Fibroblast of lung (primary cell): ENCODE data around the gene KAT2A. TPM values are rescaled to one million over a fixed set of nuclear protein-coding genes. Genes with fewer than 3 reads are reported as not detected.

Experiments
- DNase-seq, 2 donors: peaks; one replicate each; pipeline versions ENCODE4 v3.0.0 to v3.0.0-alpha.2; 2010; ENCODE audit warnings: low read depth in 2 of 2
- H2AFZ ChIP-seq: 2 replicates; pipeline ENCODE4 v1.5.1; 2012; ENCODE audit warnings: low read length, control low read depth, inconsistent platforms
- H3K27ac ChIP-seq: 2 replicates; pipeline ENCODE4 v1.5.1; 2011; ENCODE audit warnings: low read length, control low read depth; ENCODE audit not compliant: insufficient read depth
- H3K27me3 ChIP-seq: 2 replicates; pipeline ENCODE4 v1.5.1; 2011; ENCODE audit warnings: mild to moderate bottlenecking, low read length; ENCODE audit not compliant: control insufficient read depth, insufficient read depth
- H3K36me3 ChIP-seq: 2 replicates; pipeline ENCODE4 v1.5.1; 2011; ENCODE audit warnings: low read length; ENCODE audit not compliant: control insufficient read depth, insufficient read depth
- H3K4me1 ChIP-seq: 2 replicates; pipeline ENCODE4 v1.5.1; 2011; ENCODE audit warnings: low read length; ENCODE audit not compliant: control insufficient read depth, insufficient read depth; ENCODE audit errors: extremely low read depth
- H3K4me2 ChIP-seq: 2 replicates; pipeline ENCODE4 v1.5.1; 2011; ENCODE audit warnings: low read length, control low read depth; ENCODE audit not compliant: insufficient read depth; ENCODE audit errors: extremely low read depth
- H3K4me3 ChIP-seq, 4 experiments: fragments of 200-600 bp in 1 of 4; sonication (generic) in 1 of 4; replicated peaks in 1 of 4; 2 replicates each; pipeline ENCODE4 v1.5.1; 2011 to 2016; ENCODE audit warnings: low read length in 4 of 4, low read depth in 3 of 4, mild to moderate bottlenecking in 3 of 4, control low read depth in 2 of 4, inconsistent platforms in 1 of 4, mixed read lengths in 1 of 4; ENCODE audit not compliant: insufficient read depth in 1 of 4; ENCODE audit errors: control extremely low read depth in 1 of 4
- H3K79me2 ChIP-seq: 2 replicates; pipeline ENCODE4 v1.5.1; 2012; ENCODE audit warnings: mild to moderate bottlenecking, low read length, inconsistent platforms; ENCODE audit not compliant: control insufficient read depth, insufficient read depth
- H3K9ac ChIP-seq: 2 replicates; pipeline ENCODE4 v1.5.1; 2011; ENCODE audit warnings: mild to moderate bottlenecking, low read length, control low read depth; ENCODE audit not compliant: insufficient read depth
- H3K9me3 ChIP-seq: 2 replicates; pipeline ENCODE4 v1.5.1; 2012; ENCODE audit warnings: low read depth, low read length; ENCODE audit not compliant: control insufficient read depth, insufficient read depth
- H4K20me1 ChIP-seq: 2 replicates; pipeline ENCODE4 v1.5.1; 2011; ENCODE audit warnings: low read length; ENCODE audit not compliant: control insufficient read depth, insufficient read depth; ENCODE audit errors: extremely low read depth
- EZH2 ChIP-seq: IDR thresholded peaks from 2 replicates; pipeline ENCODE4 v1.5.1; 2012; ENCODE audit warnings: low read length, control low read depth, mild to moderate bottlenecking; ENCODE audit errors: missing control alignments
- polyA plus RNA-seq, 2 donors: library from polyadenylated mRNA; depleted of rRNA in 1 of 2; stranded (reverse) in 1 of 2; unstranded in 1 of 2; fragments of >200 nt; gene quantifications; 2 replicates each; pipeline ENCODE4 v1.2.1, GENCODE V29; 2011 to 2012; ENCODE audit warnings: missing spikeins in 1 of 2
- total RNA-seq: library from RNA; depleted of rRNA; stranded (reverse); fragments of >200 nt; gene quantifications from 2 replicates; pipeline ENCODE4 v1.2.1, GENCODE V29; 2014
- TF ChIP-seq, protein P1 (sequence below), 2 donors: IDR thresholded peaks in 1 of 2; conservative IDR thresholded peaks in 1 of 2; 1 replicate in 1 of 2; 2 replicates in 1 of 2; pipeline ENCODE4 v1.5.1; 2011 to 2012; ENCODE audit warnings: low read length in 2 of 2, control low read depth in 1 of 2, inconsistent platforms in 1 of 2, low read depth in 1 of 2, mild to moderate bottlenecking in 1 of 2

The KAT2A gene
- total and polyA plus RNA-seq, 2 donors (not counting 1 experiment from before 2014, with no cell fraction given): 7.8 to 9.1 TPM

DNA sequence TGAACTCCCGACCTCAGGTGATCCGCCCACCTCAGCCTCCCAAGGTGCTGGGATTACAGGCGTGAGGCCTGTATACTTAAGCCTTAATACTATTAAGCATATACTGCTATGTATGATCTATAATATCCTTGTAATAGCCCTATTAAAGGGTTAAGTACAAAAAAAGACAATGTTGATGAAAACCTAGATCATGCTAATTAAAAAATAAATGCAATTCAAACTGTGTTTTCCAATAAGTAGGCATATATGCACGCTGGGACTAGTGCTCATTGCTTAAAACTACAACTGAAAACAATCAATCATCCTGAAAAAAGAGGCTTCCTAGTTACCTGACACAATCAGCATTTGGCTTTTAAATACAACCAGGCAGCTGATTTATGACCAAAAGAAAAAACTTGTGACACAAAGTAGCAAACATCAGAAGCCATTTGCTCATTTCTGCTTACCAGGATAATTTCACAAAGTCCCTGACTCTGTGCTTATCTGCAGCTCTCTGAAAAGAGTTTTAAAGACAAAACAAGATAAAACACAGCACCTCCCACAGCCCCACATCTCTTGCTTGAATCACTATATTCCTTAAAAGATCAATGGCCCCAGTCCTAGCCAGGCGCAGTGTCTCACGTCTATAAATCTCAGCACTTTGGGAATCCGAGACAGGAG is 34.0 kb downstream of the KAT2A start:
- DNase-seq: no peak
- Histone ChIP-seq H3K79me2 (no peaks in the 10 kb centered on the region), H4K20me1 (no peaks in the 10 kb centered on the region), H2AFZ (no peak overlapping the region), H3K4me3 (no peak overlapping the region), H3K4me1 (no peaks in the 10 kb centered on the region), H3K9ac (no peak overlapping the region), H3K36me3 (no peaks in the 10 kb centered on the region), H3K27me3 (peaks cover 9% of the 10 kb centered on the region), H3K4me2 (no peak overlapping the region), H3K27ac (no peak overlapping the region), H3K9me3 (no peaks in the 10 kb centered on the region)
- no peak for TF ChIP-seq EZH2
- TF ChIP-seq, protein P1, sequence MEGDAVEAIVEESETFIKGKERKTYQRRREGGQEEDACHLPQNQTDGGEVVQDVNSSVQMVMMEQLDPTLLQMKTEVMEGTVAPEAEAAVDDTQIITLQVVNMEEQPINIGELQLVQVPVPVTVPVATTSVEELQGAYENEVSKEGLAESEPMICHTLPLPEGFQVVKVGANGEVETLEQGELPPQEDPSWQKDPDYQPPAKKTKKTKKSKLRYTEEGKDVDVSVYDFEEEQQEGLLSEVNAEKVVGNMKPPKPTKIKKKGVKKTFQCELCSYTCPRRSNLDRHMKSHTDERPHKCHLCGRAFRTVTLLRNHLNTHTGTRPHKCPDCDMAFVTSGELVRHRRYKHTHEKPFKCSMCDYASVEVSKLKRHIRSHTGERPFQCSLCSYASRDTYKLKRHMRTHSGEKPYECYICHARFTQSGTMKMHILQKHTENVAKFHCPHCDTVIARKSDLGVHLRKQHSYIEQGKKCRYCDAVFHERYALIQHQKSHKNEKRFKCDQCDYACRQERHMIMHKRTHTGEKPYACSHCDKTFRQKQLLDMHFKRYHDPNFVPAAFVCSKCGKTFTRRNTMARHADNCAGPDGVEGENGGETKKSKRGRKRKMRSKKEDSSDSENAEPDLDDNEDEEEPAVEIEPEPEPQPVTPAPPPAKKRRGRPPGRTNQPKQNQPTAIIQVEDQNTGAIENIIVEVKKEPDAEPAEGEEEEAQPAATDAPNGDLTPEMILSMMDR (conservative IDR thresholded peaks at IDR 0.05 in 1 of 2, IDR thresholded peaks at IDR 0.05 in 1 of 2; ENCODE audit: low read depth in 1 of 2, low read length in 2 of 2): no peak

DNA sequence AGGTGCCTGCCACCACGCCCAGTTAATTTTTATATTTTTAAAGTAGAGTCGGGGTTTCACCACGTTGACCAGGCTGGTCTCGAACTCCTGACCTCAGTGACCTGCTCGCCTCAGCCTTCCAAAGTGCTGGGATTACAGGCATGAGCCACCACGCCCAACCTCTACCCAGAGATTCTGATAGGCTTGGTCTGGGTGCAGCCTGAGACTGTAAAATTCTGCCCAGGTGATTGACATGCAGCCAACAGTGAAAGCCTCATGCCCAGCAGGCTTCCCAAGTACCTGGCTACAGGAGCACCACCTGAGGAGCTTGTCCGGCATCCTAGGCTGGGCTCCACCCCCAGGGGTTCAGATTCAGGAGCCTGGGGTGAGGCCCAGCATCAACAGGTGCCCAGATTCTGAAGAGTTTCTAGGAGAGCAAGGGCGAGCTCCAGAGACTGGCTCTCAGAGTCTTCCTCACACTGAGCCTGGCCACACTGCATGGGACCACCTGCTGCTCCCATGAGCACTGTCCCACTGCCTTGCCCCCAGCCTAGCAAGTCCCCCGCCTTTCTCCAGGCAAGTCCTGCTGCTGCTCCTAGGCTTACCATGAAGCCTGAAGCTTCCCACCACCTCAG is 39.5 kb downstream of the KAT2A start:
- no peaks in the 10 kb centered on the region for H3K36me3 ChIP-seq
- no peaks in the 10 kb centered on the region for H3K9me3 ChIP-seq
- peaks cover 13% of the 10 kb centered on the region for H3K27me3 ChIP-seq
- H2AFZ ChIP-seq: no peak overlapping the region
- no peak overlapping the region for H3K4me2 ChIP-seq
- H3K9ac ChIP-seq: no peak overlapping the region
- no peaks in the 10 kb centered on the region for H3K79me2 ChIP-seq
- no peaks in the 10 kb centered on the region for H4K20me1 ChIP-seq
- TF ChIP-seq EZH2: no peak
- TF ChIP-seq, protein P1 (conservative IDR thresholded peaks at IDR 0.05 in 1 of 2, IDR thresholded peaks at IDR 0.05 in 1 of 2; ENCODE audit: low read depth in 1 of 2, low read length in 2 of 2): no peak
- H3K4me3 ChIP-seq: no peak overlapping the region
- no peak overlapping the region for H3K27ac ChIP-seq
- DNase-seq: no peak
- no peaks in the 10 kb centered on the region for H3K4me1 ChIP-seq

GRCh38 chr17:42079541-42079940 is 41.6 kb downstream of the KAT2A start:
- TF ChIP-seq EZH2: no peak
- TF ChIP-seq, protein P1 (conservative IDR thresholded peaks at IDR 0.05 in 1 of 2, IDR thresholded peaks at IDR 0.05 in 1 of 2; ENCODE audit: low read depth in 1 of 2, low read length in 2 of 2): no peak
- H3K4me2 ChIP-seq: no peak overlapping the region
- H3K27ac ChIP-seq: no peak overlapping the region
- H3K36me3 ChIP-seq: no peaks in the 10 kb centered on the region
- peaks cover 17% of the 10 kb centered on the region for H3K27me3 ChIP-seq
- H2AFZ ChIP-seq: no peak overlapping the region
- H3K4me3 ChIP-seq: no peak overlapping the region
- H3K9me3 ChIP-seq: no peaks in the 10 kb centered on the region
- DNase-seq: no peak
- H3K79me2 ChIP-seq: no peaks in the 10 kb centered on the region
- no peaks in the 10 kb centered on the region for H3K4me1 ChIP-seq
- H3K9ac ChIP-seq: no peak overlapping the region
- H4K20me1 ChIP-seq: no peaks in the 10 kb centered on the region
